ENCODE results near the gene WDFY3.

The WDFY3 gene

GRCh38 chr4:84634961-84635360 lies 331.5 kb downstream of the WDFY3 start:
- no peaks in the 10 kb centered on the region for H3F3A ChIP-seq (ENCODE audit: insufficient read depth, low read length)
- no peaks in the 10 kb centered on the region for H3K9me2 ChIP-seq (ENCODE audit: low read depth, low read length)
- no peaks in the 10 kb centered on the region for H3K36me3 ChIP-seq (ENCODE audit: insufficient read depth, low read length)
- H3K79me2 ChIP-seq (ENCODE audit: insufficient read depth, low read length), result no peaks in the 10 kb centered on the region
- TF ChIP-seq EZH2 (IDR thresholded peaks at IDR 0.05; ENCODE audit: borderline replicate concordance, low read length) (no peak), CTCF (IDR thresholded peaks at IDR 0.05; ENCODE audit: low read length) (no peak)
- no peak overlapping the region for H2AFZ ChIP-seq (ENCODE audit: low read length)
- no peak overlapping the region for H3K4me2 ChIP-seq (ENCODE audit: low read length)
- no peaks in the 10 kb centered on the region for H3K27me3 ChIP-seq (ENCODE audit: insufficient read depth, low read length)
- no peak overlapping the region for H3K9ac ChIP-seq (ENCODE audit: low read length)
- H3K4me3 ChIP-seq (ENCODE audit: low read depth, low read length, poor library complexity, severe bottlenecking), result no peak overlapping the region
- no peaks in the 10 kb centered on the region for H4K20me1 ChIP-seq (ENCODE audit: insufficient read depth, low read length)
- no peaks in the 10 kb centered on the region for H3K4me1 ChIP-seq (ENCODE audit: insufficient read depth, low read length, severe bottlenecking)
- H3K9me3 ChIP-seq (ENCODE audit: low read length), result no peaks in the 10 kb centered on the region
- no peak overlapping the region for H3K27ac ChIP-seq (ENCODE audit: low read depth, low read length, poor library complexity, severe bottlenecking)

GRCh38 chr4:84632092-84632491 lies 334.4 kb downstream of the WDFY3 start:
- H3K36me3 ChIP-seq (ENCODE audit: insufficient read depth, low read length), result no peaks in the 10 kb centered on the region
- no peaks in the 10 kb centered on the region for H3F3A ChIP-seq (ENCODE audit: insufficient read depth, low read length)
- no peaks in the 10 kb centered on the region for H4K20me1 ChIP-seq (ENCODE audit: insufficient read depth, low read length)
- no peak overlapping the region for H3K27ac ChIP-seq (ENCODE audit: low read depth, low read length, poor library complexity, severe bottlenecking)
- no peaks in the 10 kb centered on the region for H3K27me3 ChIP-seq (ENCODE audit: insufficient read depth, low read length)
- H3K4me2 ChIP-seq (ENCODE audit: low read length), result no peak overlapping the region
- no peak overlapping the region for H2AFZ ChIP-seq (ENCODE audit: low read length)
- H3K9me2 ChIP-seq (ENCODE audit: low read depth, low read length), result no peaks in the 10 kb centered on the region
- H3K9me3 ChIP-seq (ENCODE audit: low read length), result no peaks in the 10 kb centered on the region
- TF ChIP-seq CTCF (IDR thresholded peaks at IDR 0.05; ENCODE audit: low read length) (no peak), EZH2 (IDR thresholded peaks at IDR 0.05; ENCODE audit: borderline replicate concordance, low read length) (no peak)
- no peak overlapping the region for H3K9ac ChIP-seq (ENCODE audit: low read length)
- H3K4me1 ChIP-seq (ENCODE audit: insufficient read depth, low read length, severe bottlenecking), result no peaks in the 10 kb centered on the region
- no peaks in the 10 kb centered on the region for H3K79me2 ChIP-seq (ENCODE audit: insufficient read depth, low read length)
- H3K4me3 ChIP-seq (ENCODE audit: low read depth, low read length, poor library complexity, severe bottlenecking), result no peak overlapping the region

GRCh38 chr4:84631573-84631972 lies 334.9 kb downstream of the WDFY3 start:
- no peaks in the 10 kb centered on the region for H4K20me1 ChIP-seq (ENCODE audit: insufficient read depth, low read length)
- no peak overlapping the region for H3K4me3 ChIP-seq (ENCODE audit: low read depth, low read length, poor library complexity, severe bottlenecking)
- H3K9me2 ChIP-seq (ENCODE audit: low read depth, low read length), result no peaks in the 10 kb centered on the region
- H3K27ac ChIP-seq (ENCODE audit: low read depth, low read length, poor library complexity, severe bottlenecking), result no peak overlapping the region
- no peak overlapping the region for H3K9ac ChIP-seq (ENCODE audit: low read length)
- no peaks in the 10 kb centered on the region for H3K36me3 ChIP-seq (ENCODE audit: insufficient read depth, low read length)
- TF ChIP-seq EZH2 (IDR thresholded peaks at IDR 0.05; ENCODE audit: borderline replicate concordance, low read length) (no peak), CTCF (IDR thresholded peaks at IDR 0.05; ENCODE audit: low read length) (no peak)
- H3K9me3 ChIP-seq (ENCODE audit: low read length), result no peaks in the 10 kb centered on the region
- no peaks in the 10 kb centered on the region for H3K79me2 ChIP-seq (ENCODE audit: insufficient read depth, low read length)
- H2AFZ ChIP-seq (ENCODE audit: low read length), result no peak overlapping the region
- H3F3A ChIP-seq (ENCODE audit: insufficient read depth, low read length), result no peaks in the 10 kb centered on the region
- no peaks in the 10 kb centered on the region for H3K27me3 ChIP-seq (ENCODE audit: insufficient read depth, low read length)
- no peaks in the 10 kb centered on the region for H3K4me1 ChIP-seq (ENCODE audit: insufficient read depth, low read length, severe bottlenecking)
- H3K4me2 ChIP-seq (ENCODE audit: low read length), result no peak overlapping the region
